D721Med (cell line): ENCODE measurements around the gene TPH2.

Experiments used
- DNase-seq: peaks from one replicate; pipeline ENCODE4 v3.0.0; 2011; ENCODE audit warnings: low spot score; ENCODE audit not compliant: insufficient read length
- FAIRE-seq: peaks from 2 replicates; lab custom pipeline; 2011; peaks lifted over from hg19 to GRCh38; lab: Jason Lieb, UNC
- TF ChIP-seq, protein P1 (sequence below): IDR thresholded peaks from 2 replicates; pipeline ENCODE4 v1.5.1; 2012; ENCODE audit warnings: mild to moderate bottlenecking, control low read depth; ENCODE audit not compliant: insufficient read depth; ENCODE audit errors: missing control alignments

The TPH2 gene

GRCh38 chr12:72081777-72082176 lies 143.1 kb downstream of the TPH2 start:
- DNase-seq (no peak), FAIRE-seq (no peak)
- TF ChIP-seq, protein P1, sequence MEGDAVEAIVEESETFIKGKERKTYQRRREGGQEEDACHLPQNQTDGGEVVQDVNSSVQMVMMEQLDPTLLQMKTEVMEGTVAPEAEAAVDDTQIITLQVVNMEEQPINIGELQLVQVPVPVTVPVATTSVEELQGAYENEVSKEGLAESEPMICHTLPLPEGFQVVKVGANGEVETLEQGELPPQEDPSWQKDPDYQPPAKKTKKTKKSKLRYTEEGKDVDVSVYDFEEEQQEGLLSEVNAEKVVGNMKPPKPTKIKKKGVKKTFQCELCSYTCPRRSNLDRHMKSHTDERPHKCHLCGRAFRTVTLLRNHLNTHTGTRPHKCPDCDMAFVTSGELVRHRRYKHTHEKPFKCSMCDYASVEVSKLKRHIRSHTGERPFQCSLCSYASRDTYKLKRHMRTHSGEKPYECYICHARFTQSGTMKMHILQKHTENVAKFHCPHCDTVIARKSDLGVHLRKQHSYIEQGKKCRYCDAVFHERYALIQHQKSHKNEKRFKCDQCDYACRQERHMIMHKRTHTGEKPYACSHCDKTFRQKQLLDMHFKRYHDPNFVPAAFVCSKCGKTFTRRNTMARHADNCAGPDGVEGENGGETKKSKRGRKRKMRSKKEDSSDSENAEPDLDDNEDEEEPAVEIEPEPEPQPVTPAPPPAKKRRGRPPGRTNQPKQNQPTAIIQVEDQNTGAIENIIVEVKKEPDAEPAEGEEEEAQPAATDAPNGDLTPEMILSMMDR = no peak
